D721Med (cell line): ENCODE data around the gene THSD8.

ENCODE experiments used
- DNase-seq: peaks from one replicate; pipeline ENCODE4 v3.0.0; 2011; ENCODE audit warnings: low spot score; ENCODE audit not compliant: insufficient read length
- FAIRE-seq: peaks from 2 replicates; lab custom pipeline; 2011; peaks lifted over from hg19 to GRCh38; lab: Jason Lieb, UNC
- CTCF ChIP-seq: IDR thresholded peaks from 2 replicates; pipeline ENCODE4 v1.5.1; 2012; ENCODE audit warnings: mild to moderate bottlenecking, control low read depth; ENCODE audit not compliant: insufficient read depth; ENCODE audit errors: missing control alignments

The THSD8 gene

GRCh38 chr19:12799742-12800465 lies 2.0 kb upstream of the THSD8 start:
- DNase-seq (no peak), FAIRE-seq (no peak)
- TF ChIP-seq CTCF = no peak

GRCh38 chr19:12800466-12800770 lies 1.5 kb upstream of the THSD8 start:
- FAIRE-seq (no peak), DNase-seq (no peak)
- no peak for TF ChIP-seq CTCF

GRCh38 chr19:12800923-12801465 lies 875 bp upstream of the THSD8 start:
- FAIRE-seq (no peak), DNase-seq (no peak)
- no peak for TF ChIP-seq CTCF

GRCh38 chr19:12802267-12803106 lies 618 bp downstream of the THSD8 start:
- DNase-seq (no peak), FAIRE-seq (no peak)
- TF ChIP-seq CTCF = no peak

DNA sequence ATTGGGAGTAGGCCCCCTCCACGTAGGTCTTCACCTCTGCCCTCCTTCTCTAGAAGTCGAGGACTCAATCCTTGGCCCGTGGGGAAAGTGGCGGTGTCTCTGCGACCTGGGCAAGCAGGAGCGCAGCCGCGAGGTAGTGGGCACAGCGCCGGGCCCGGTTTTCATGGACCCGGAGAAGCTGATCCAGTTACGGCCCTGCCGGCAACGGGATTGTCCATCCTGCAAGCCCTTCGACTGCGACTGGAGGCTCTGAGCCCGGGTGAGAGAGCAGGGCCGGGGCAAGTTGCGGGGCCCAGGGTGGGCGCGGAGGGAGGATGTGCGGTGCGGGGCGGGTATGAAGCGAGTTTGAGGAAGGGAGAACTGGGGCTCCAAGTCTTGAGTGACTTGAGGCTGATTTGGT lies 2.2 kb downstream of the THSD8 start:
- DNase-seq (no peak), FAIRE-seq (no peak)
- TF ChIP-seq CTCF = no peak

- no peak for TF ChIP-seq CTCF
- DNase-seq (peak; percentile 96), FAIRE-seq (no peak)
Measured at GRCh38 chr19:12806242-12807081, 4.6 kb downstream of the THSD8 start, which contains the start of gene RNASEH2A. RNASEH2A (plus strand) TSS chr19:12806584; CDS start chr19:12806674, 90 bp downstream.
